NCI-H1436 treated with DMSO at 0.1 percent for 48 hours (cell line): ENCODE data around the gene GOLGA6L24.
"Not testable (repeated sequence)": the region's sequence is repeated elsewhere in the genome, so short reads cannot be mapped to it uniquely, and the experiment has no call there.

Experiments
- DNase-seq: peaks from one replicate; lab custom pipeline; 2025; lab: John Stamatoyannopoulos, UW

The GOLGA6L24 gene, protein sequence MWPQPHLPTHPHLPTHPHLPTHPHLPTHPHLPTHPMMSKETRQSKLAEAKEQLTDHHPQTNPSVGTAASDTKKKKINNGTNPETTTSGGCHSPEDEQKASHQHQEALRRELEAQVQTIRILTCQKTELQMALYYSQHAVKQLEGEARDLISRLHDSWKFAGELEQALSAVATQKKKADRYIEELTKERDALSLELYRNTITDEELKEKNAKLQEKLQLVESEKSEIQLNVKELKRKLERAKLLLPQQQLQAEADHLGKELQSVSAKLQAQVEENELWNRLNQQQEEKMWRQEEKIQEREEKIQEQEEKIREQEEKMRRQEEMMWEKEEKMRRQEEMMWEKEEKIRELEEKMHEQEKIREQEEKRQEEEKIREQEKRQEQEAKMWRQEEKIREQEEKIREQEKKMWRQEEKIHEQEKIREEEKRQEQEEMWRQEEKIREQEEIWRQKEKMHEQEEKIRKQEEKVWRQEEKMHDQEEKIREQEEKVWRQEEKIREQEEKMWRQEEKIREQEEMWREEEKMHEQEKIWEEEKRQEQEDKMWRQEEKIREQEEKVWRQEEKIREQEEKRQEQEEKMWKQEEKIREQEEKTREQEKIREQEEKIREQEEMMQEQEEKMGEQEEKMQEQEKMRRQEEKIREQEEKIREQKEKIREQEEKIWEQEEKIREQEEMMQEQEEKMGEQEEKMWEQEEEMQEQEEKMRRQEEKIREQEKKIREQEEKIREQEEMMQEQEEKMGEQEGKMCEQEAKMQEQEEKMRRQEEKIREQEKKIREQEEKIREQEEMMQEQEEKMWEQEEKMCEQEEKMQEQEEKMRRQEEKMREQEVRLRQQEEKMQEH

DNA sequence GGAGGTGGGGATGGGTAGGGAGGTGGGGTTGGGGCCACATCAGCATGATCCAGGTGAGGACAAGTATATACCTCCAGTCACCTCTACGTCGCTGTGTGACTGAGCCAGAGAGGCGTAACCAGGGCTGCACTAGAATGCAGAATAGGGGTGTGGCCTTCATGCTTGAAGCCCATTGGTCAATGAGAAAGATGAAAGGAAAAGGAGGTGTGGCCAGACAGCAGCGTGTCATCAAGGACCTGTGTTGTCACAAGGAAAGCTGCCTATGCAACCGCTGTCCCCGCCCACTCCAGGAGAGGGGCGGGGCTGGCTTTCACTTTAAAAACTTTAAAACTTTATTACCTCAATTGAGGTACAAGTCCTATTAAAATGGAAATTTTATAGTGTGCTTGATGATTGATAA, at the start of gene GOLGA6L24:
TSS of gene GOLGA6L24 (minus strand) at position 101 of the 400 bp plus-strand sequence. CDS start at position 40, 61 bp downstream.
- not testable (repeated sequence) for DNase-seq

DNA sequence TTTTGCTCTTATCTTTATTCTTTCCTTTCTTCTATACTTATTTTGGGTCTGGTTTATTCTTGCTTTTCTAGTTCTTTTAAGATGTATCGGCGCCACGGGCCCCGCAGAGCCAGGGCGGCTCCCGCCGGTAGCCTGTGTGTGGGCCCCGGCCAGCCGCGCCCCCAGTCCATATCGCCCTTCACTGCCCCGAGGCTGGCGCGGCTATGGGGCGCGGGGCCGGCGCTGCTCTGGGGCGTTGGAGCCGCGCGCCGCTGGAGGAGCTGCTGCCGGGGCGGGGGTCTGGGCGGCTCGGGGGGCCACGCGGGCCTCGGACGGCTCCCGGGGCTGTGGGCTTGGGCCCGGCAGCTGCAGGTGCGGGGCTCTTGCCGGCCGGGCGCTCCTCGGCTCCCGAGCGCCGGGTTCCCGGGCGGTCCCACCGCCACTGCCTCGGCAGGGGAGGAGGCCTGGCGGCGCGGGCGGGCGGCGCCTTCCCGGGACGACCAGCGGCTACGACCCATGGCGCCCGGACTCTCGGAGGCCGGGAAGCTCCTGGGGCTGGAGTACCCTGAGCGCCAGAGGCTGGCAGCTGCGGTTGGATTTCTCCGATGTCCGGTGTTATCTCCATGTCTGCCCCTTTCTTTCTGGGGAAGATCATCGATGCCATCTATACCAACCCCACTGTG, 45.0 kb upstream of the GOLGA6L24 start:
- not testable (repeated sequence) for DNase-seq

DNA sequence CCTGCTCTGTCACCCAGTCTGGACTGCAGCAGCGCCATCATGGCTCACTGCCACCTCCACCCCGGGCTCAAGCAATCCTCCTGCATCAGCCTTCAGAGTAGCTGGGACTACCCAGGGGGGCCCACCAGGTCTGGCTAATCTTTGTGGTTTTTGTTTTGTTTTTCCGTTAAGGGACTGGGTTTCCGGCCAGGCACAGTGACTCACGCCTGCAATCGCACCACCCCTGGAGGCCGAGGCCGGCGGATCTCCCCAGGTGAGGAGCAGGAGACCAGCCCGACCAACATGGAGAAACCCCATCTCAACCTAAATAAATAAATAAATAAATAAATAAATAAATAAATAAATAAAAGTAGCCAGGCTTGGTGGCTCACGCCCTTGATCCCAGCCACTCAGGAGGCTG, 38.1 kb upstream of the GOLGA6L24 start:
- DNase-seq: not testable (repeated sequence)

DNA sequence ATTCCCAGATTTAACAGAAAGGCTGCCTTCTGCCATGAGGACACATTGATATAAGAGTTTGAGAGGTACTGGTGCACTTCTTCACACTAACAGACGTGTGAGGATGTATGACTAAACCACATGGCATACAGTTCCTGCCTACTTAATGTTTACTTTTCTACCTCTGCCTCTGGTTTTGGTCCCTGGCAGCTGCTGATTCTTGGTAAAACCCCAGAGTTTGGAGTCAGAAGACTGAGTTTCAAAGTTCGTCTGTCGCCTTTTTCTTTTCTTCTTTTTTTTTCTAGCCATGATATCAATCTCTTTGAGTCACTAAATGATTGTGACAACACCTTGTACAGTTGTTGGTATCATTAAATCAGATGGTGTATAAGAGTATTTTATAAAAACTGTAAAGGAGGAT, 22.2 kb upstream of the GOLGA6L24 start:
- not testable (repeated sequence) for DNase-seq

GRCh38 chr15:28378364-28378763, 20.5 kb upstream of the GOLGA6L24 start, which contains the start of gene GOLGA8F:
GOLGA8F (plus strand) TSS chr15:28378664; CDS start chr15:28378762, 98 bp downstream.
- not testable (repeated sequence) for DNase-seq

DNA sequence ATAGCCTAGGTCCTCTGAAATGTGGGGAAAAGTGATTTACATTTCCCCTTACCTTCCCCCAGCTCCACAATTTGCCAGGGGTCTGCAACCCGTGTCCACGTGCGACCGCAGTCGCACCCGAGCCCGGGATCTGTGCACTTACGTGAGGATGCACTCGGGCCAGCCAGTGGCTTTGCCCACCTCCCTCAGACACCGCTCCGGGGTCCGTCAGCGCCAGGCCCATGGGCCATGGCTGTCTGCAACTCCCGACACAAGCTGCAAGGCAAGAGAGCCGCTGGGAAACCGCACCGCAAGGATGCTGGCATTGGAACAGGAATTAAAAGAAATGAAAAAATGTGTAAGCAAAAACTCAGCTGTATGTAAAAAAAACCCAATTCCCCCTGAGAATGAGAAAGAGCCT, 7.6 kb upstream of the GOLGA6L24 start:
- not testable (repeated sequence) for DNase-seq

- not testable (repeated sequence) for DNase-seq
Observed at GRCh38 chr15:28322129-28322588, 35.7 kb downstream of the GOLGA6L24 start, which contains the start of gene HERC2. HERC2 (minus strand) TSS chr15:28322179; CDS start chr15:28321433, 746 bp downstream.

DNA sequence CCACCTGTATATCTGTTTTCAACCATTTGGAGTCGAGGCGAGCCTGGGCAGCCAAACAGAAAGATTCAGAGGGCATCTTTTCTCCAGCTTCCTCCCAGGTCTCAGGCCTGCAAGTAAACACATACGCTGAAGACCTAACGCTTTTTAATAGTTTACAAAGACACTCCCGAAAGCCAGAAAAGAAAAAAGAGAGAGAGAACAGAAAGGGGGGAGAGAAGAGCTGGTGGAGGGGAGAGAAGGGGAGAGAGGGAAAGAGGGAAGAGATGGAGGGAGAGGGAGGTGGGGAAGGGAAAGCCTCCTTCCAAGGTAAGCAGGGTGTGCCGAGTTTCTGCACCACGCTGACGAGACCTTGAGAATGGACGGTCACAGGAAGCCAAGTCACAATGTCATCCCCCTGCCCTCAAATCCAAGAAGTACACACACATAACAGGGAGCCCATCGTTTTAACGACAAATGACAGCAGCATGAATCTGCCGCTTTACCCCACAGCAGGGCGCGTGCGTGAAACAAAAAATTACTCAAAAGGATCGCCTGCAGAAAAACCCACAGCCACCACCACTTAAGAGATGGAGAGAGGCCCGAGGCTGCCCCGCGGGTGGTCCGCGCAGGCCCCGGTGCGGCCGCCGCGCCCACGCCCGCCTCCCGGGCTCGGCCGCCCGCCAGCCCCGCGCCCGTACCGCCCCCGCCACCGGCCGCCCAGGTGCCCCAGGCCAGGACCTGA, 36.4 kb downstream of the GOLGA6L24 start:
- DNase-seq: not testable (repeated sequence)

GRCh38 chr15:28319725-28320124, 38.2 kb downstream of the GOLGA6L24 start:
- DNase-seq: not testable (repeated sequence)

DNA sequence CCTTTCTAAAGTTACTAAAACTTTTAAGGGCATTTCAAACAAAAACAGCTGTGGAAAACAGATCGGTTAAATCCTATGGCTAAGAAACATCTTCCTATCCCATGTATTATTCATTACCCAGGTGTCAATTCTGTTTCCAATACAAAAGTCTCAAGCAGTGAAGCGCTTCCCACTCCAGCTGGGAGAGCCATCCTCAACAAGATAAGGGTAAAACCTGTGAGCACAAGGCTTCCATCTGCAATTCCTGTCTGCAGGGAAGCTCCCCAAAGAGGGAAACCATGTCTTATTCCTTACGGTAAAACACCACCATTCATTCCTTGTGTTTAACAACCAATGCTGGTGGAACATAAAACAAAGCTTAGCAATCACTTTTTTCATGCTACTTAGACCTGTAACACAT, 39.1 kb downstream of the GOLGA6L24 start:
- not testable (repeated sequence) for DNase-seq

GRCh38 chr15:28318122-28318521, 39.8 kb downstream of the GOLGA6L24 start:
- DNase-seq: not testable (repeated sequence)

GRCh38 chr15:28316958-28317357, 40.9 kb downstream of the GOLGA6L24 start:
- not testable (repeated sequence) for DNase-seq

GRCh38 chr15:28310454-28310853, 47.4 kb downstream of the GOLGA6L24 start:
- DNase-seq: not testable (repeated sequence)

- not testable (repeated sequence) for DNase-seq
Observed at GRCh38 chr15:28308718-28309117, 49.2 kb downstream of the GOLGA6L24 start.
